HEK293 (cell line): ENCODE results near the gene SPIN2A.

Experiments used
- CTCF ChIA-PET: fragments of 350-600 bp; formaldehyde crosslinking; extraction: SDS; loops from one replicate; lab custom pipeline; 2021; ENCODE audit warnings: antibody characterized with exemption; lab: Yijun Ruan, JAX
- POLR2A ChIA-PET: fragments of 300-600 bp; formaldehyde crosslinking; extraction: SDS; loops from one replicate; lab custom pipeline; 2020; ENCODE audit warnings: antibody characterized with exemption, inconsistent platforms; lab: Yijun Ruan, JAX
- H3K27ac ChIP-seq: fragments of 200-500 bp; sonication (Bioruptor generic); 2 replicates; pipeline ENCODE4 v1.5.1; 2014; ENCODE audit warnings: low read depth, low read length, control low read depth, inconsistent platforms; ENCODE audit errors: extremely low read depth
- H3K36me3 ChIP-seq, 2 experiments: fragments of 200-500 bp in 1 of 2; sonication (Bioruptor generic) in 1 of 2; 1 replicate in 1 of 2; 2 replicates in 1 of 2; pipeline ENCODE4 v1.5.1; 2014 to 2017; ENCODE audit warnings: inconsistent platforms in 2 of 2, low read length in 2 of 2; ENCODE audit not compliant: control insufficient read depth in 2 of 2, insufficient read depth in 1 of 2
- H3K4me1 ChIP-seq: fragments of 200-500 bp; sonication (Bioruptor generic); 2 replicates; pipeline ENCODE4 v1.5.1; 2014; ENCODE audit warnings: mild to moderate bottlenecking, low read length, inconsistent platforms; ENCODE audit not compliant: control insufficient read depth, insufficient read depth
- H3K4me3 ChIP-seq: 2 replicates; pipeline ENCODE4 v1.5.1; 2011; ENCODE audit warnings: low read depth, mild to moderate bottlenecking, control low read depth, low read length, moderate library complexity
- H3K9me3 ChIP-seq: fragments of 200-500 bp; sonication (Bioruptor generic); 2 replicates; pipeline ENCODE4 v1.5.1; 2014; ENCODE audit warnings: low read depth, low read length, inconsistent platforms; ENCODE audit not compliant: control insufficient read depth, insufficient read depth
- EGR2 ChIP-seq: fragments of 450-650 bp; formaldehyde crosslinking; IDR thresholded peaks from 2 replicates; pipeline ENCODE4 v1.5.1; 2016; ENCODE audit warnings: low read depth, missing biosample characterization, missing genetic modification characterization
- FEZF1 ChIP-seq: fragments of 450-650 bp; formaldehyde crosslinking; IDR thresholded peaks from 2 replicates; pipeline ENCODE4 v1.5.1; 2016; ENCODE audit warnings: missing biosample characterization, missing genetic modification characterization
- GFI1B ChIP-seq: fragments of 450-650 bp; formaldehyde crosslinking; IDR thresholded peaks from 2 replicates; pipeline ENCODE4 v1.5.1; 2016; ENCODE audit warnings: missing biosample characterization, missing genetic modification characterization
- HOXC10 ChIP-seq: sonication (generic); formaldehyde crosslinking; IDR thresholded peaks from 2 replicates; pipeline ENCODE4 v1.8.1; 2023; ENCODE audit warnings: mild to moderate bottlenecking, missing genetic modification reagents
- KLF1 ChIP-seq: fragments of 450-650 bp; formaldehyde crosslinking; IDR thresholded peaks from 2 replicates; pipeline ENCODE4 v1.5.1; 2016; ENCODE audit warnings: missing biosample characterization, missing genetic modification characterization
- KLF16 ChIP-seq: fragments of 450-650 bp; formaldehyde crosslinking; IDR thresholded peaks from 2 replicates; pipeline ENCODE4 v1.5.1; 2017; ENCODE audit warnings: missing biosample characterization, missing genetic modification characterization
- PRDM10 ChIP-seq: fragments of 450-650 bp; formaldehyde crosslinking; IDR thresholded peaks from 2 replicates; pipeline ENCODE4 v1.5.1; 2016; ENCODE audit warnings: missing biosample characterization, missing genetic modification characterization
- PRDM6 ChIP-seq: fragments of 450-650 bp; formaldehyde crosslinking; IDR thresholded peaks from 2 replicates; pipeline ENCODE4 v1.5.1; 2017; ENCODE audit warnings: missing biosample characterization, missing genetic modification characterization
- TCF7L2 ChIP-seq: IDR thresholded peaks from 2 replicates; pipeline ENCODE4 v1.6.1; 2011; ENCODE audit warnings: low read depth, mild to moderate bottlenecking, inconsistent platforms, low read length, moderate library complexity, borderline replicate concordance
- YY2 ChIP-seq: fragments of 450-650 bp; formaldehyde crosslinking; IDR thresholded peaks from 2 replicates; pipeline ENCODE4 v1.5.1; 2016; ENCODE audit warnings: missing biosample characterization, missing genetic modification characterization
- ZBTB10 ChIP-seq: fragments of 450-650 bp; formaldehyde crosslinking; IDR thresholded peaks from 2 replicates; pipeline ENCODE4 v1.5.1; 2016; ENCODE audit warnings: missing biosample characterization, missing genetic modification characterization
- ZBTB17 ChIP-seq: fragments of 450-650 bp; formaldehyde crosslinking; IDR thresholded peaks from 2 replicates; pipeline ENCODE4 v1.5.1; 2016; ENCODE audit warnings: missing biosample characterization, missing genetic modification characterization
- ZNF16 ChIP-seq: fragments of 450-650 bp; formaldehyde crosslinking; IDR thresholded peaks from 2 replicates; pipeline ENCODE4 v1.5.1; 2016; ENCODE audit warnings: low read depth, missing biosample characterization, missing genetic modification characterization
- ZNF202 ChIP-seq: fragments of 450-650 bp; formaldehyde crosslinking; IDR thresholded peaks from 2 replicates; pipeline ENCODE4 v1.5.1; 2016; ENCODE audit warnings: missing biosample characterization, missing genetic modification characterization, borderline replicate concordance
- ZNF214 ChIP-seq: fragments of 450-650 bp; formaldehyde crosslinking; IDR thresholded peaks from 2 replicates; pipeline ENCODE4 v1.5.1; 2017; ENCODE audit warnings: missing biosample characterization, mild to moderate bottlenecking, missing genetic modification characterization, borderline replicate concordance
- ZNF274 ChIP-seq, 2 experiments: fragments of 200-500 bp in 1 of 2; fragments of 450-650 bp in 1 of 2; sonication (Bioruptor generic) in 1 of 2; formaldehyde crosslinking in 1 of 2; IDR thresholded peaks; 2 replicates each; pipeline versions ENCODE4 v1.5.1 to v1.6.1; 2014 to 2016; ENCODE audit warnings: borderline replicate concordance in 1 of 2, inconsistent platforms in 1 of 2, low read length in 1 of 2, missing biosample characterization in 1 of 2, missing genetic modification characterization in 1 of 2
- ZNF302 ChIP-seq: fragments of 450-650 bp; formaldehyde crosslinking; IDR thresholded peaks from 2 replicates; pipeline ENCODE4 v1.5.1; 2016; ENCODE audit warnings: missing biosample characterization, missing genetic modification characterization, low read depth
- ZNF433 ChIP-seq: fragments of 450-650 bp; formaldehyde crosslinking; IDR thresholded peaks from 2 replicates; pipeline ENCODE4 v1.5.1; 2016; ENCODE audit warnings: missing biosample characterization, missing genetic modification characterization, low read depth
- ZNF654 ChIP-seq: fragments of 450-650 bp; formaldehyde crosslinking; IDR thresholded peaks from 2 replicates; pipeline ENCODE4 v1.5.1; 2016; ENCODE audit warnings: low read depth, missing biosample characterization, missing genetic modification characterization
- ZNF777 ChIP-seq: fragments of 450-650 bp; formaldehyde crosslinking; IDR thresholded peaks from 2 replicates; pipeline ENCODE4 v1.5.1; 2017; ENCODE audit warnings: missing biosample characterization, missing genetic modification characterization, borderline replicate concordance
- ZNF785 ChIP-seq: fragments of 450-650 bp; formaldehyde crosslinking; IDR thresholded peaks from 2 replicates; pipeline ENCODE4 v1.5.1; 2016; ENCODE audit warnings: missing biosample characterization, missing genetic modification characterization
- ZNF792 ChIP-seq: fragments of 450-650 bp; formaldehyde crosslinking; IDR thresholded peaks from 2 replicates; pipeline ENCODE4 v1.5.1; 2016; ENCODE audit warnings: missing biosample characterization, missing genetic modification characterization
- ZSCAN4 ChIP-seq: fragments of 450-650 bp; formaldehyde crosslinking; IDR thresholded peaks from 2 replicates; pipeline ENCODE4 v1.5.1; 2017; ENCODE audit warnings: missing biosample characterization, missing genetic modification characterization

Gene SPIN2A

GRCh38 chrX:57135287-57135686 lies 1.9 kb downstream of the SPIN2A start:
- Histone ChIP-seq H3K36me3 (no peaks in the 10 kb centered on the region), H3K4me1 (no peaks in the 10 kb centered on the region), H3K9me3 (no peaks in the 10 kb centered on the region), H3K4me3 (no peak overlapping the region), H3K27ac (no peak overlapping the region)
- ChIA-PET POLR2A (no interaction called here), CTCF (no interaction called here)
- TF ChIP-seq ZNF654 (tag by site-specific recombination) (no peak), KLF16 (tag by site-specific recombination) (no peak), ZNF214 (tag by site-specific recombination) (no peak)

- POLR2A ChIA-PET: no interaction called here
- CTCF ChIA-PET: no interaction called here
- no peaks in the 10 kb centered on the region for H3K4me1 ChIP-seq
- TF ChIP-seq EGR2 (no peak), ZNF792 (no peak), ZNF16 (tag by site-specific recombination) (no peak), ZNF274 (IDR thresholded peaks at IDR 0.05; ENCODE audit: low read length) (no peak), ZNF274 (tag by site-specific recombination; IDR thresholded peaks at IDR 0.05; ENCODE audit: borderline replicate concordance) (no peak), KLF1 (tag by site-specific recombination) (no peak), ZNF202 (tag by site-specific recombination) (no peak)
- H3K4me3 ChIP-seq: no peak overlapping the region
- no peak overlapping the region for H3K27ac ChIP-seq
- no peaks in the 10 kb centered on the region for H3K36me3 ChIP-seq
- no peaks in the 10 kb centered on the region for H3K9me3 ChIP-seq
These were observed 2.5 kb downstream of the SPIN2A start for GRCh38 chrX:57134702-57135101.

GRCh38 chrX:57133706-57134105 lies 3.5 kb downstream of the SPIN2A start:
- POLR2A ChIA-PET: no interaction called here
- H3K36me3 ChIP-seq: no peaks in the 10 kb centered on the region
- CTCF ChIA-PET: no interaction called here

More at GRCh38 chrX:57133706-57134105, 3.5 kb downstream of the SPIN2A start:
- H3K4me1 ChIP-seq: no peaks in the 10 kb centered on the region
- H3K27ac ChIP-seq: no peak overlapping the region
- H3K9me3 ChIP-seq: no peaks in the 10 kb centered on the region
- H3K4me3 ChIP-seq: no peak overlapping the region
- TF ChIP-seq FEZF1 (tag by site-specific recombination): no peak
- TF ChIP-seq TCF7L2: no peak
- no peak for TF ChIP-seq ZNF433 (tag by site-specific recombination)
- TF ChIP-seq ZNF785 (tag by site-specific recombination): no peak
- TF ChIP-seq ZSCAN4 (tag by site-specific recombination): no peak
- TF ChIP-seq PRDM6 (tag by site-specific recombination): no peak
- TF ChIP-seq ZBTB10 (tag by site-specific recombination): no peak
- TF ChIP-seq HOXC10 (CRISPR knock-in tag): no peak
- no peak for TF ChIP-seq ZBTB17 (tag by site-specific recombination)
- TF ChIP-seq ZNF777: no peak
- no peak for TF ChIP-seq ZNF302 (tag by site-specific recombination)
- TF ChIP-seq PRDM10 (tag by site-specific recombination): no peak
- TF ChIP-seq GFI1B: no peak
- TF ChIP-seq YY2 (tag by site-specific recombination): no peak
